ENCODE data around the gene BMP6.

BMP6 gene

DNA sequence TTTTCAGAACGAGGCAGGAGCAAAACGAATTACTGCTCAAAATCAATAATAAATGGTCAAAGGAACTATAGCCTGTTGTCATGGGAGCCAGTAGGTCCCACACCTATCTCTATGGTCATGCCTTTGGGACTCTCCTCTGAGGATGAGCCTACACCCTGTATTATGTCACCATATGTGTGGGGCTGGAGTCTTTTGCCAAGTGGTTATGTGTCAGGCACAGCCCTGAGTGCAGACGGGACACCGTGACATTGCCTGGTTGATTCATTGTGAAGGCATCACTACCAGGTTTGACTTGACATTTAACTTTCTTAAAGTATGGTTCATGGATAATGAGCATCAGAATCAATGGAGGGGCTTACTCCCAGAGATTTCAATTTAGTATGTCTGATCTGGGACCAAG is 23.6 kb downstream of the BMP6 start:
- no peak for DNase-seq

DNA sequence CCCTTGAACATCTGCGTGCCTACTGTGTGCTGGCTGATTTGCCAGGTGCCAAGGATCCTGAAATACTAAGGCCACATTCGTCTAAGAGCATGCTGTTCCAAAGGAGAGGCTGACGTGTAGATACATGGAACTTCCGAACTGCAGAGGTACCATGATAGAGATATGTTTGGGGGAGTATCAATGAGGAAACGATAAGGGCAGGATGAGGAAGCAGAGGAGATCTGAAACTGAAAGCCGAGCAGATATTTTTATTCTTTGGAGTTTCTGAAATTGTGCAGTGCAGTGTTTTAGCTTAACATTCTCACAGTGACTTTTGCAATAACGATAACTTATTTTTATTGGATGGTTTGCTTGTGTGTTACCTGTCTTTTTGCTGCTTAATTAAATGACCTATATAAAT is 24.3 kb downstream of the BMP6 start:
- no peak for DNase-seq

DNA sequence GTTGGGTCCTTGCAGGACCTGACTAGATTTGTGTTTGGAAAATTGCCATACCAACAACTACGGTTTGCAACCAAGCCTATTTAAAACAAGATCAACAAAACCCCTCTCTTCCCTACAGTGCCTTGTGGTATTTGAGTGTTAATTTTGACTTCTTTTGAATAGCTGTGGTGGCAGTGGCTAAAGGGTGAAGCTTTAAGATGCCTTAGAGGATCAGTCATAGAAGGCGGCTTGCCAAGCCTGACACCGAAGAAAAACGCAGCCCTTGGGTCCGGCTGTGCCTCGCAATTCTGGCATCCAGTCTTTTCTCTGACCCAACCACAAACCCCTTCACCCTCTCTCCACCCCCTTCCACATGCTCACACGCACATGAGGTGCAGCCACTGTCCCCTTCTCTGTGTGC is 32.6 kb downstream of the BMP6 start:
- DNase-seq, result no peak

DNA sequence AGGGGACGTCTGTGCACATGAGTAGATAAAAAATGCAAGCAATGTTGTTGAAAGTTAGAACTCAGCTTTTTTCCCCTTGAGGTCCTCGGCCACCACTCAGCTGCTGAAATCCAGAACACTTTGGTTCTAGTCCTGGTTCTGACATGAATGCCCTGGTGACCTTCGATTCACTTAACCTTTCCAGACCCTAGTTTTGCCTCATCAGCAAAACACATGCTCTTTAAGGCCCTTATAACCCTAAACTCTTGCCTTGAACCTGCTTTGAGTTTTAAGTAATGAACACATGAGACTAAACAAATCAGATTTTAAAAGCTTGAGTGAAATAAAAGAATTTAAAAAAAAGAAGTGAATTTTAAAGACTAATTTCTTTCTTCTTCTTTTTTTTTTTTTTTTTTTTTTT is 33.4 kb downstream of the BMP6 start:
- no peak for DNase-seq

DNA sequence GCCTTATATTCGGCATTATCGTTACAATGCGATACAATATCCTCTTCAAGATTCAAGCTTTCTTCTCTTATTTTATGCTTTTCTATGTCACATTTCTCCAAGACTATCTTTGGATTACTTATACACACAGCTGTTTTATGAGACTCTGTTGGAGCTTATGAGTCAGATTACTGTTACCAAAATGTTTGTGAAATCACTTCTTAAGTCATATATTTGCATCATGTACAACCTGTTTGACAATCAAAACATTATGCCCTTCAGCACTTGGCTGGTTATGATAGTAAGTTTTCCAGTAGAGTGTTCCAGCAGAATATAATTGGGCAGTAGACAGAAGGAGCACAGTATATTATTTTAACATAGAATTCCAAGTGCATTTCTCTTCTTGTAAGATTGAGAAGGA is 35.2 kb downstream of the BMP6 start:
- no peak for DNase-seq

DNA sequence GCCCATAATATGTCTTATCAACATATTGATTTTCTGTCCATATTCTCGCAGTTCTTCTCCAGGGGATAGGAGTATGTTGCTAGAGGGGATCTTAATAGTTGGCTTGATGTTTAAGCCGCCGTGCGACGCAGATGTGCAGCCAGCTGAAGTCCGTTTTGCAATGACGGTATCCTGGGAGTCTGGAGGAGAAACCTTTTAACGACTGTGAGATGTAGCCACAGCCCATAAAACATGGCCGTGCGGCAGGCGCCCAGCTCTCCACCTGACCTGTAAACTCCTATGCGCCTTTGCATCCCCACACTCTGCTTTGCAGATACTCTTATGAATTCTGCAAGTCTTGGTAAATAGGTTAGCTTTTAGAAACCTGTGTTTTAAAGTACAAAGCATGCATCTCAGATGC is 36.9 kb downstream of the BMP6 start:
- no peak for DNase-seq

DNA sequence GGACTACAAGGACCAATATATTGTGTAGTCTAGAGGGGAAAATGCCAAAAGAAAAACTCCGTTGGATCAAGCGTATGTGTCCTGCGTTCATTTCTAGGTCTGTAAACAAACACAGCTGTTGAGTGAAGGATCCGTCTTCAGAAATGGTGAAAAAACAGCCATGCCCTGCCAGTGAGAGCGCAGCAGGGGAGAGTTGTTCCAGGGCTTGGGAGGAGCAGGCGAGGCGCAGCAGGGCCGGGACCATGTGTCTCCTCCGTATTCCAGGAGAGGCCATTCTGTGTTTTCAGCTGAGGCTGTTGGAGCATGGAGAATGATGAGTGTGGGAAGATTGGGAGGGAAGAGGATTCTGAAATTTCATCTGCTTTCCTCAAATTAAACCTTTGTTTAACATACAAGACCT is 38.0 kb downstream of the BMP6 start:
- DNase-seq, result no peak

DNA sequence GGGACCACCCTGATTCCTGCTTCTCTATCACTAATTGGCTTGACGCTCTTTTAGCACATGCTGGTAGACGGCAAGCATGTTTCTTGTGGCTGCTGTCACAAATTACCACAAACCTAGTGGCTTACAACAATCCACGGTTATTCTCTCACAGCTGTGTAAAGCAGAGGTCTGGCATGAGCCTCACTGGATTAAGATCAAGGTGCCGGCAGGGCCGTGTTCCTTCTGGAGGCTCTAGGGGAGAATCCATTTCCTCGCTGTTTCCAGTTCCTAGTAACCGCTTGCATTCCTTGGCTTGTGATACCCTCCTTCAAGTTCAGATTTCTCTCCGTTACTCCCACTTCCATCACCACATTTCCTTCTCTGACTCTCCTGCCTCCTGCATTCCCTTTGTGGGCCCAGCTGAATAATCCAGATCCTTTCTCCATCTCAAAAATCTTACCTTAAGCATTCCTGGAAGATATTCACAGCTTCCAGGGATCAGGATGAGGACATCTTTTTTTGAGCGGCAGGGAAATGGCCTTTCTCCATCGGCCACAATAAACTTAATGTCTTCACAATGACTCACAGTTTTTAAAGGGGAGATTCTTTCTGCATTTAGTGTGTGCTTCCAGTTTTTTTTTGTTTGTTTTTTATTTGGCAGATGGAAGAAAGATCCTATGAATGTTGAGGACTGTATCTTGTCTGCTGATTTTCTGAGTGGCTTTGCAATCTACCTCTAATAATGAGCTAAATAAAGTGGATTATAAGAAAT is 39.9 kb downstream of the BMP6 start:
- no peak for DNase-seq

DNA sequence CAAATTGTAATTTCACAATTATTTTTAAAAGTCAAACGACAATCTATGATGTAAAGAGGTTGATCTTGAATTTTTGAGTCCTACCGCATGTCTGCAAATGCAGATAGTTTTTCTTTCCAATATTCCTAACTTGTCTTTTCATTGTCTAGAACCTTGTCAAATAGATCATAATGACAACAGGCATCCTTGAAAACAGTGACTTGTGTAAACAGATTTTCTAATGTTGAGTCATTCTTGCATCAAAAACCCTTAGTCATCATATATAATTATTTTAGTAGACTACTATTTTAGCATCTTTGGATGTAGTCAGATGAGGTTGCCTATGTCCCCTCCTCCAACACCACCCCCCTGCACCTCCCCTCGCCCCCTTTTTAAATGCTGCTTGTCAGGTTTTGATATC is 43.8 kb downstream of the BMP6 start:
- DNase-seq, result no peak

DNA sequence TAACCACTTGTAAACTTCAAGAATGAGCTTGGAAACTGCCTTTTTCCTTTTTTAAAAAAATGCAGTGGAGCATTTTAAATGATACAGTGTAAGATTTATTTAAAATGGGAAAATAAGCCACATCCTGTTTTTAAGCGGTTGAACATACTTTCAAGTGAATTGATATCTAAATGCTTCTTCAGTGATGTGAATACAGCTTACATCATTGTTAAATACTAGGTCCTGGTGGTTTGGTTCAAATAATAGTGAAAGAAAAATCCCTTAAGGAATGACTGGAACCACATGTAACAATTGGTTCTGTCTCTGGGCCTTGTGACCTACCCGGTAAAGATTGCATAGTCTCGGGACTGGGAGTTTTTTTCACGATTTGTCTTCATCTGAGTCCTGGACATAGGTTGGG is 44.2 kb downstream of the BMP6 start:
- no peak for DNase-seq

DNA sequence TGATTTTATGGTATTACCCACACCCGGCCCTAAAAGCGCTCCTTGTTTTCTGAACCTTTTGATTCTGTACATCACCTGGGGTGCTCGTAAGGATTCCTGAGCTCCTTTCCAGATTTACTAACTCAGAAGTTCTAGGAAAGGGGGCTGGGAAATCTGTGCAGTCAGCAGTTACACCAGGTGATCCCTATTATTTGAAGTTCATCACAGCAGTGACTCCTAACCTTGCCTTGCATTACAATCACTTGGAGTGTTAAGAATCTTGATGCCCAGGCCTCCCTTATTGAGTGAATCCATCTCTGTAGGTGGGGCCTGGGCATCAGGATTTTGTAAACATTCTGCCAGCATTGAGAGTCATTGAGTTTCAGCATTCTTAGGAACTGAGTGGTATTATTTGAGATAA is 44.7 kb downstream of the BMP6 start:
- DNase-seq, result no peak

DNA sequence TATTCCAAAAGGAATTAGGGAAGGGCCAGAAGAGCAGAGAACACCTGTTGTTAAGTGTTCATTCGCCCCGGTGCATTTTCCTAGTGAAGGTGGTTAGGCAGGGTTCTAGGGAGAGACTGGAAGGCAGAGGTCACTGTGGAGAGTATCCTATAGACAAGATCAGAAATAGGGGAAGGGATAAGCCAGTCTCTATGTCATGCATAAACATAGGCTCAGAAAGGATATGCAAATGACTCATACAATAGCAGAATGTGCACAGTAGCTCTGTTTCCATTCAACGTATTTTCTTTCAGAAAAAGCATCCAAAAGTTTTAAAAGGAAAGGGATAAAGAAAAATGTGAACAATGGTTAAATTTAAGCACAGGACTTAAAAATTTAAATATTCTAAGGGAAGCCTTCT is 47.4 kb downstream of the BMP6 start:
- no peak for DNase-seq

DNA sequence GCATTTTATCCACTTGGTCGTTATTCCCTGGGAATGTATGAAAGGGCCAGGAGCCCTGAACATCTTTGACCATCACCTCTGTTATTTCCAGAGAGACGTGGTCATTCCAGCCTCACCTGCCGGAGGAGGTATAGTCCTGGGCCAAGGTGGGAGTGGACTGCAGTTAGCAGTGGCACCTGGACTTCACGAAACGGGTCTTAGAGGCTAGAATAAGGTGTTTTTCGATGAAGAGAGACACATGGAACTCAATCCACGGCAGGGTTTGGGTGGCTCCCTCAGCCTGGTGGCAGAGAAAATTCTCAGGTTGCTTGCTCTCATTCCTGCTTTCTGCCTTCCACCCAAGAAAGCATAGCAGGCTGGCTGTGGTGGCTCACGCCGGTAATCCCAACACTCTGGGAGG is 48.0 kb downstream of the BMP6 start:
- no peak for DNase-seq

DNA sequence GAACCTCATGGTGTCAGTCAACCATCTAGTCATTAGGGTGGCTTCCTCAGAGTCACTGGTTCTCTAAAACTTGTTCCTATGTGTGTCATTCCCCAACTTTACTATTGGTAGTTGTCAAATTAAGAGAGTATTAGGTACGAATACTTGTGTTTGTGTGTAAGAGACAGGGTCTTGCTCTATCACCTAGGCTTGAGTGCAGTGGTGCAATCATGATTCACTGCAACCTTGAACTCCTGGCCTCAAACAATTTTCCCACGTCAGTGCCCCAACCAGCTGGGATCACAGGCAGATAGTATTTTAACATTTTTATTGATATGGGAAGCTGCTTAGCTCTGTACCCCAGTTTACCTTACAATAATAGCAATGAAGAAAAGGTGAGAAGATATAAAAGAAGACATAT is 50.6 kb downstream of the BMP6 start:
- DNase-seq, result no peak

DNA sequence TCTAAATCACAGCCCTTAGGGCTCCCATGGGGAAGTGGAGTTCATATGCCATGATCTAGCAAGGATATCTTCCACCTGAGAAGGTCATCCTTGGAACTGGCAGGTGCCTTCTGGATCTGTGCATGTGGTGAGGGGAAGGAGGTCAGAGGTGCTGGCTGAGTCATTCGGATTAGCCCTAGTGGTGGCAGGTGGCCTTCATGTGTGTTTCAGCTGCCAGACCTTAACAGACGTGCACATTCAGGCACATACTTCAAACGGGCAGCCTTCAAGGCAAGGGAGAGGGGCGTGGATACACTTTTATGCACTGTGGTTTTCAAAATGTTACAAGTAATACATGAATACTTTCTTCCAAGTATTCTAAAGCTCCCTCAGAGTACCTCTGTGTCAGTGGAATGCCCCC is 51.2 kb downstream of the BMP6 start:
- no peak for DNase-seq

DNA sequence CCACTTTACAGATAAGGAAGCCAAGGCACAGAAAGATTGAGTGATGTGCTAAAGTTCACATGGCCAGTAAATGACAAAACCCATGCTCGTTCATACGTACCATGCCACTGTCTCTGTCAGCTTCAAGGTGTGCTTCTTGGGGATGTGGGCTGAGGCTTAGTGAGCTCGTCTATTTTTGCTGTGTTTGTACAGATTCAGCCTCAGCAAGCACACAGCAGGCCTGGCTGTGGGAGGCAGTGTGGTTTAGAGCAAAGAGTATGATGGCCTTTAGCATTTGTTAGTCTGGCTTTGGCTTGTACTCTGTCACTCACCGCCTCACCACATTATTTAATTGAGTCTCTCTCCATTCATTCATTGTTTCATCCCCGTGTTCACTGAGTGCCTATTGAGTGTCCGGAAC is 55.3 kb downstream of the BMP6 start:
- no peak for DNase-seq

DNA sequence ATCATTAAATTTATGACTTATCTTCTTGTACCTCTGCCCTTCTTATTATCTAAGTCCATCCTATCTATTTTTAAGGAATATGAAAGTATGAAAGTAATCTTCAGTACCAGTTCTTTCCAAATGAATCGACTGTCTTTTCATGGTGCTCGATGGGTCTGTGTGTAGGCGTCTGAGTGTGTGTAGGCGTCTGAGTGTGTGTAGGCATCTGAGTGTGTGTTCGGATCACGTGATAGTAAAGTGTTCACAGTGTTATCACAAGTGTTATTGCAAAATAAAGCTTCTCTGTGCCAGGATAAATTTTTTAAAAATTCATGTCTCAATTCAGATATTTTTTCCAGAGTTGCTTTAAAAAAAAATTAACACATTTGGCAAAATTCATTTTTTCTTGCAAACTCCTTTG is 58.3 kb downstream of the BMP6 start:
- DNase-seq, result no peak

DNA sequence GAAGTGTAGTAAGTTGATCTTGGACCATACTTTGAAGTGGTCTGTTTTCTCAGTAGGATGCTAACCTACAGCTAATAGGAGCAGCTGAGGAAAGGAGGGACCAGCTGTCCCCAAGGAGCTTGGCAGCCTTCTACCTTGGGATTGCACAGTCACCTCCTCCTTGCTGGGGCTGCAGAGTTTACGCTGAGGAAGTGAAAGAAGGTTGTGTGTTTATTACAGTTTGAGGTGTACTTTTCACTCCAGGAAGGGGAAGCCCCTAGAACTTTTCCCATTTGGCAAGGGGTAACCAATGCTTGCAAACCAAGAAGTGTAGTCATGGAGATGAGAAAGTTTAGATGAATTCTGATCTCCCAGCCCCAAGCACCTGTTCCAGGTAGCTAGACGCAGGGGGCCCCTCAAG is 58.8 kb downstream of the BMP6 start:
- DNase-seq, result no peak

DNA sequence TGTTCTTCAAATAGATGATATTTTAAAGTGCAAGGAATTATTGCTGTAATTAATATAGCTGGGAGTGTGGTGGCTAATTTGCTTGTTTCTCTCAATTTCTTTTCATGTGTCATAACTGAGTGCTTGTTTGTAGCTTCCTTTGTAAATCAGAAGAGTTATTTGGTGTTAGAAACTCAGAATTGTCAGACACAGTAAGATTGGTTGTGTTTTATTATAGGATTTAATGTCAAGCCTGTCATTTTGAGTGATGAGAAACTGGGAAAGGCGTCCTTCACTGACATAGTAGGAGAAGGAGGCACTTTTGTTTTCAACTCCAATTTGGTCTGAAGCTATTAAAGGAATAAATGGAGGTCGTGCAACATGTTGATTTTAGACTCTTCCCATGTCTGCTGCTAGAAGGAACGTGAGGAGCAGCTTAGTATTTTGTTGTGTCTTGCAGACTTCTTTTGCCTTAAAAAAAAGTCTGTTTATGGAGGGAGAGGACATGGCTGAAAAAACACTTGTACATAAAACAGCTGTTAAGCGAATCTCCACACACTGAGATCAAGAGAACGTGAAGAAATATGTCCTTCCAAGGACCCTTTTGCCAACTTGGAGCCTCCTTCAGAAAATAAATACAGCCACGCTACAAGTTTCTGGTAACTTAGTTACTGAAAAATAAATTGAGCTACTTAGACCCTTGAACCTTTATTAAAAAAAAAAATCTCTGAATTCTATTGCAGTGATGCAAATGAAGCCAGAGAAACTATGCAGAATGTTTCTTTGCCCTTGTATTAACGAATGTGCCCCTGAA is 59.5 kb downstream of the BMP6 start:
- DNase-seq, result no peak

DNA sequence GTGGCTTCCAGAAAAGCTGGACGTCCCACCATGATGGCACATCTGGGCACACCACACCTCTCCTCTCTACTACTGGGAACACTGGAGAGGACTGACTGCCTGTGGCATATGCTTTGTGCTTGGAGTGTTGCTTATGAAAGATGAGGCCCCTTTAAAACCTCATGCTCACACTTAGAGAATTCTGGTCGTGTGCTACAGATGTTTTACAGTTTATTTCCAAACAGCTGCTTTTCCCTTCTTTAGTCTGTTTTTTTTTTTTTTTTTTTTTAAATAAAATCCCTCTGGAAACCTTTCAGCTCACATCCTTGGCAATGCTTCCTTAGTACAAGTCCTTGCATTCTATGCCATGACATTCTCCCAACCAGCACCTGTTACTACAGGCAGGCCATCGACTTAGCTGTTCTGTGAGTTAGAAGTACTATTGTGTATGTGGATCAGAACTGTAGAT is 60.3 kb downstream of the BMP6 start:
- no peak for DNase-seq

DNA sequence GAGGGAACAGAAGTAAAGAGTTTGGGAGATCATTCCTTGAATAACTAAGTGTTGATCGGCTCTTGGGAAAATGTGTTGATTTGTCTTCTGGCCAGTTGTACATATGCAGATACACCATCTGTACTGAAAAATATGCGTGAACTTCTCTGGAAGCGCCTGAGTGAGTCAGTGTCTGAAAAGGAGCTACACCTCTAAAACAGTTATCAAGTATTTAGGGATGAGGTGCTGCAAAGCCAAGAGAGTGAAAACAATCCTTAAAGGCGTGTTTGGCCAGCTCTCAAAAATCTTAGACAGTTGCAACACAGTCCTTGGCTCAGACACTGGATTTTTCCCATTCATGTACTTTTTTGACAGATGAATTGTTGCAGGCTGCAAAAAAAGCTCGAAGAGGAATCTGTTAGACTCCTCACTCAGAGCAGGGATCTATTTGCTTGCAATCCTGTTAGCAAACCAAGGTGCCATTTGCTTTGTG is 61.3 kb downstream of the BMP6 start:
- DNase-seq, result no peak

DNA sequence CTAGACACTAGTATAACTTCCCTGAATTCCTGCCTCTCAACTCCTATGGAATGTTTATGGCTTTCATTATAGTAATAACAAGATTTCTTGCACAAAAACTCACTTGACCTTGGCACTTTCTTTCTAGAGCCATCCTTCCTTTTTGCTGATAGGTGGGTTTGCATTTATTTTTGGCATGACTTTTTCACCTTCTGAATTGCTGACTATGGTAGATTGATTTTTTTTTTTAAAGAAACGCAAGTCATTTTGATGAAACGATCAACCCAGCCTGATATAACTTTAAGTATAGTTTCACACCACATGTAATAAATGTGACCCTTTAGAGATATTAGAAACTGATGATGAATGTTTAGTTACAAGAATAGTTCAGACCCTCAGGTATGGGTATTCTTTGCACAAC is 61.8 kb downstream of the BMP6 start:
- no peak for DNase-seq

DNA sequence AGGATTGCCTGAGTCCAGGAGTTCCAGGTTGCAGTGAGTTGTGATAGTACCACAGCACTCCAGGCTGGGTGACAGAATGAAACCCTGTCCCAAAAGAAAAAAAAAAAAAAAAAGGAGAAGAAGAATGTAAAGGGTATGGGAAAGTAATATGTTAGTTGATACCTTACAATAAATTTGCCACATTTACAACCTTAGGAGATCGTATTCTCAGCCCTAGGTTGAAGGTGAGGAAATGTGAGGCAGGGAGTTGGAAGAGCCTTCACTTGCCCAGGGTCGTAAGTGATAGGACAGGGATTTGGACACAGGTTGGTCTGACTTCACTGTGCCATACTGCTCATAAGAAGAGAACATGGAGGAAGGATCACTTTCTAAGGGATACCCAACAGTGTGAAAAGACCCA is 68.6 kb downstream of the BMP6 start:
- DNase-seq, result no peak

DNA sequence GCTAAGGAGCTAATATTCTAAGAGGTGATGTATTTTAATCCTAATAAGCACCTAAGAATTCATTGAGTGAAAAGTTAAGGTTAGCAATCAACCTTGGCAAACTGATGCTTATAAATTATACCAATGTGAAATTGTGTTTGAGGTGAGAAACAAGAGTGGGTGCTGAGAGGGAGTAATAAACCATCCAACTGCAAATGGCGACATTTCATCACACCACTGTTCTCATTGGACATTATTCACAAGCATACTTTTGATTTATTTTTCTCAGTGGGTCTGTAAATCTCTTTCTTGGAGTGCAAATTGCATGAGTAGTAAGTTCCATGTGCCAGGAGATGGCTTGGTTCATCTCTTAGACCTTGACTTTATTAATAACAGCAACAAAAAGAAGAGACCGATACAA is 71.5 kb downstream of the BMP6 start:
- no peak for DNase-seq

DNA sequence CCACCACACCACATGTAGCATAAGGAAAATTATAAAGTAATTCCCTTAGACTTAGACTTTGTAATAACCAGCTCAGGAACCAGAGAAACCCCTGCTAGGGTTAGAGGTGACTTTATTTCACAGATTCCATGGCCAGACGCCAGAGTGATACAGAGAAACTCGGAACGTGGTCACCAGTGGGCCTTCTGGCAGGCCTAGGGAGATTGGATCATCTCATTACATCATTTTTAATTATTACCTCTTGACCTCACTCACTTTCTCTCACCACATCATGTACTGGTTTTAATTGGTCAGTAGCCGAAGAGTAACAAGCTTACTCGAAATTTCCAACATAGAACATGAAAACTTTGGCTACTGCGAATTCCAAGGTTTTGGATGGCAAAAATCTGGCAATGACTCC is 72.9 kb downstream of the BMP6 start:
- no peak for DNase-seq

Measured in CD4-positive, alpha-beta T cell treated with Interleukin-4 for 1 hour (primary cell).